HG03060 (cell line): ENCODE data around the gene FASN.
A peak's percentile ranks its signal among the peaks of the same experiment; 100 is the strongest.
"Not testable (repeated sequence)": the region's sequence is repeated elsewhere in the genome, so short reads cannot be mapped to it uniquely, and the experiment has no call there.

Experiments used
- ATAC-seq: cut with Tn5 transposase; IDR thresholded peaks from one replicate; pipeline ENCODE4 v1.9.1; 2021; ENCODE audit warnings: low read depth, moderate number of reproducible peaks; ENCODE audit not compliant: unreplicated experiment

FASN gene

GRCh38 chr17:82047914-82048570 lies 50.0 kb downstream of the FASN start:
- ATAC-seq: no peak

- no peak for ATAC-seq
Measured at GRCh38 chr17:82047379-82047778, 50.7 kb downstream of the FASN start.

- no peak for ATAC-seq
Measured at GRCh38 chr17:82046903-82047302, 51.1 kb downstream of the FASN start.

- ATAC-seq: no peak
Measured at GRCh38 chr17:82045936-82046484, 52.0 kb downstream of the FASN start.

DNA sequence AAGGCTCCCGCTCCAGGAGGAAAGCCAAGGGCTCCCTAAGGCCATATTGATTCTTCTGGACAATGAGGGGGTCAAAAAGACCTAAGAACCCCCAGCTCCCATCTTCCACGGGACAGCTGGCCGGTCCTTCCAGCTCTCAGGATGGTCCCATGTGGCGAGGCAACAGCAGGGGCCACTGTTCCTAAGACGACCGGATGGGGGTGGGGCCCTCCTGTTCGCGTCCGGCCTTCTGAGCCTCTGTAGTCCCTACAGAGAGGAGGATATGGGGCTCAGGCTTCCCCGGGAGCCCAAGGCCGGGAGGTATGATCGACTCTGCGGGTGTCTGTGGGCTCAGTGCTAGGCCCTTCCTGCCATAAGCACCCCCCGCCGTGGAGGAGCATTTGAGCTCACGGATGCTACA lies 54.5 kb downstream of the FASN start:
- no peak for ATAC-seq

DNA sequence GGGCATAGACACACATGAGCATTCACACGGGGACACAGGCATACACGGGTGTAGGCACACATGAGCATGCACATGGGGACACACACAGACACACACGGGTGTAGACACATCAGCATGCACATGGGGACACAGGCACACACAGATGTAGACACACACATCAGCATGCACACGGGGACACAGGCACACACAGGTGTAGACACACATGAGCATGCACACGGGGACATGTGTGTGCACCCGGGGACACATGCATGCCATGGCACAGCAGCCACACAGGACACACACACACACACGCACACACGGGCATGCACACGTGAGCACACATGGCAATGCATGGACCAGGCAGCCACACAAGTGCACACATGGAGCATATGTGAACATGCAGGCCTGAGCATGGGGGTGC lies 55.4 kb downstream of the FASN start:
- ATAC-seq: no peak

- no peak for ATAC-seq
Measured at GRCh38 chr17:82041144-82041814, 56.8 kb downstream of the FASN start.

DNA sequence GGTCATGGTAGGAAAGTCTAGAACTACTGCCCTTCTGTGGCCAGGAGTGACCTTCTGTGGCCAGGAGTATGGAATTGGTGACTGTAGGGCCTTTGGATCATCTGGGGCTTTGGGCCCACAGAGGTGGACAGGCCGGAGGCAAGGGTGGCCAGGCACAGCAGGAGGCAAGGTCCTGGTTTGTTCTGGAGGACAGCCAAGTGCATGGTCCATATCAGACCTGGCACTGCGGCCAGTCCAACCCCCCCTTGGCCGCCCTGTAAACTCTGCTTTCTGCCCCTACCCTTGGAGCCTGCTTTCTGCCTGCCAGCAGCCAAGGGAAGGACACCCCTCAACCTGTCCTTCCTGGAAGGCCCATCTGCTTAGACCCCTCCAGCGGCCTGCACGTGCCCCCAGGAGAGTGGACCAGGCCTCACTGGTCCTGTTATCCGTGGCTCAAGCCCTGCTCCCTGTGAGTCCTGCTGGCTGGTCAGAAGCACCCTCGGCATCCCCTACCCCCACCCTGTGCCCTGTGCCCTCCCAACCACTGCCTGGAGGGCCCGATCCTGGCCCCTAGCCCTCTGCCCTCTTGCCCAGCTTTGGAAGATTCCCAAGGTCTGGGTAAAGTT lies 58.2 kb downstream of the FASN start:
- ATAC-seq: no peak

DNA sequence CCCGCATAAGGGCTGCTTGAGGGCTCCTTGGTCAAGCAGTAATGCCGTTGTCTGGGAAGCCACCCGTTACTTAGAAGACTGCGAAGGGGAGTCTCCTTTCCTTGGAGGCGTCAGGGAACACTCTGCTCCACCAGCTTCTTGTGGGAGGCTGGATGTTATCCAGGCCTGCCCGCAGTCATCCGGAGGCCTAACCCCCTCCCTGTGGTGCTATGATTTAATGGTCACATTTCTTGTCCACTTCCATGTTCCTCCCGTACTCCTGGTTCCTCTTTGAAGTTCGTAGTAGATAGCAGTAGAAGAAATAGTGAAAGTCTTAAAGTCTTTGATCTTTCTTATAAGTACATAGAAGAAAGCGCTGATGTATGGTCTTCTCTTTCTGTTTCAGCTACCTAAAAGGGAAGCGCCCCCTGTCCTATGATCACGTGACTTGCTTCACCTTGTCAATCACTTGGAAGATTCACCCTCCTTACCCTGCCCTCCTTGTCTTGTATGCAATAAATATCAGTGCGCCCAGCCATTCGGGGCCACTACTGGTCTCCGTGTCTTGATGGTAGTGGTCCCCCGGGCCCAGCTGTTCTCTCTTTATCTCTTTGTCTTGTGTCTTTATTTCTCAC lies 59.1 kb downstream of the FASN start:
- not testable (repeated sequence) for ATAC-seq

DNA sequence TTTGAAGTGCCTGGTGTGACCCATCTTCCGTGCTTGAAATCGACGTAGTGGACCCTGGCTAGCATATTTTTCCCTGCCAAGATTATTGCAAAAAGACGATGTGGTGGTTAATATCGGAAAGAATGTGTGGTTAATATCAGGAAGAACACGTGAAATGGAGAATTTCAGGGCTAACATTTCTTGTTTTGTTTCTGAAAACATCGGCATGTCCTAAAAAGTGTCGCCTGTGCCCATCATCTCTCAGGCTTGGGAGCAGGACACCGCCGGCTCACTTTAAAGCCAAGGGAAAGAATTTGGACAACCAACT lies 60.2 kb downstream of the FASN start:
- no peak for ATAC-seq

GRCh38 chr17:82037092-82037888 lies 60.7 kb downstream of the FASN start, which contains the start of gene DCXR:
Gene DCXR (minus strand): TSS chr17:82037697. CDS start chr17:82037682, 15 bp downstream.
- peak; percentile 62 for ATAC-seq

GRCh38 chr17:82036634-82037091 lies 61.4 kb downstream of the FASN start:
- no peak for ATAC-seq

DNA sequence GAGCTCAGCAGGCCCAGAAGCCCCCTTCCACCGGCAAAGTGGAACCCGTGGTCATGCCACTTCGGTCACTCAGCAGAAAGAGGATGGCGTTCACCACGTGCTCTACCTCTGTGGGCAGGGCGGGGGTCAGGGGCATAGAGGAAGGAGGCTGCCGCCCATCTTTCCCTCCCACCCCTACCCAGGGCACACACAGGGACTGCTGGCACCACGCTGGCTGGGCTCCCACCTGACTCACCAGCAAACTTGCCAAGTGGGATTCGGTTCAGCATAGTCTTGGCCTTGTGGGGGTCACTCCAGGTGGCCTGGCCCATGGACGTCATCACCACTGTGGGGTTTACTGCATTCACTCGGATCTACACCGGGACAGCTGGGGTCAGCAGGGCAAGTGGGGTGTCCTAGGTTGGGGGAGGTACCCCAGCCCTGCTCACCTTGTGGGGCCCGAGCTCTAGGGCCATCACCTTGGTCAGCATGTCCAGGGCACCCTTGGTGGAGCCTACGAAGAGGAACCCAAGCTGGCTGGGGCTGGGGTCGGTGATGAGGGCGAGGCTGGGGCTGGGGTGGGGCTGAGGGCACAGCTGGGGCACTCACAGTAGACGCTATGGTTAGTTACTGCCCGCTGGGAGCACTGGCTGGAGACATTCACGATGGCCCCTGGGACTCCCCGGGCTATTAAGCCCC lies 61.9 kb downstream of the FASN start:
- ATAC-seq: no peak

DNA sequence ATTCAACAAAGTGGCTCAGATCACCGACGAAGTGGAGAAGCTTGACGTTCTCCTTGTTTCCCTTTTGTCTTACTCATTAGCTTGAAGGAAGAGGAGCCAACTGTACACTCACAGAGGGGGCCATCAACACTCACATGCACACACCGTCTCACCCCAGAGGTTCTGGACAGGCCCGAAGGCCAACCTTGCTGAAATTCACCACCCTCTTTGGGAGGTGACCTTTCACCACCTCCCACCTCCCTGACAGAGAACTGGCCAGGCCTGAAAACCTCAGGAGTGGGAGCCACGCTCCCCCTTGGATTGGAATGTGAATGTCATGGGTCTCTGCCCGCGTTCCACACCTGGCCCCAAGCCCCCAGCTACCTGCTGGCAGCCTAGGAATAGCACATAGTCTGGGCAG lies 62.5 kb downstream of the FASN start:
- ATAC-seq: no peak

- ATAC-seq: no peak
Measured at GRCh38 chr17:82034371-82035011, 63.5 kb downstream of the FASN start.

DNA sequence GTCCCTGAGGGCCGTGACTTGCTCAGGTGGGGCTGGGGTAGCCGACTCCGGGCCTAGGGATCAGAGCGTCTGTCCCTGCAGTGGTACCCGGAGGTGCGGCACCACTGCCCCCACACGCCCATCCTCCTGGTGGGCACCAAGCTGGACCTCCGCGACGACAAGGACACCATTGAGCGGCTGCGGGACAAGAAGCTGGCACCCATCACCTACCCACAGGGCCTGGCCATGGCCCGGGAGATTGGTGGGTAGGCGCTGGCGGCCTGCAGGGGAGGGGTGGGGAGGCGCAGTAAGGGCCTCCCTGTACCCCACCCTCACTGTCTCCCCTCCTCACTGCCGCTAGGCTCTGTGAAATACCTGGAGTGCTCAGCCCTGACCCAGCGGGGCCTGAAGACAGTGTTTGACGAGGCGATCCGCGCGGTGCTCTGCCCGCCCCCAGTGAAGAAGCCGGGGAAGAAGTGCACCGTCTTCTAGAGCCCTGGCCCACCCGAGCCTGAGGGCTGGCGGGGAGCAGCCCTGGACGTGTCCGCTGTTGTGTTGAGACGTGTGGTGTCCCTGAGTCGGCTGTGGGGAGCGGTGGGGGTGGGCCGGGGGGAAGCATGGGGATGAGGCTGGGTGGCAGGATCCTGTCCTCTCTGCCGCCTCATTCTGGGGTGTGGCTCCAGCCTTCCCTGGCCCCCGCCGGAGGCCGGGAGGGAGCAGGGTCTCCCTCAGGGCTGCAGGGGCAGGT lies 64.5 kb downstream of the FASN start:
- ATAC-seq: no peak

DNA sequence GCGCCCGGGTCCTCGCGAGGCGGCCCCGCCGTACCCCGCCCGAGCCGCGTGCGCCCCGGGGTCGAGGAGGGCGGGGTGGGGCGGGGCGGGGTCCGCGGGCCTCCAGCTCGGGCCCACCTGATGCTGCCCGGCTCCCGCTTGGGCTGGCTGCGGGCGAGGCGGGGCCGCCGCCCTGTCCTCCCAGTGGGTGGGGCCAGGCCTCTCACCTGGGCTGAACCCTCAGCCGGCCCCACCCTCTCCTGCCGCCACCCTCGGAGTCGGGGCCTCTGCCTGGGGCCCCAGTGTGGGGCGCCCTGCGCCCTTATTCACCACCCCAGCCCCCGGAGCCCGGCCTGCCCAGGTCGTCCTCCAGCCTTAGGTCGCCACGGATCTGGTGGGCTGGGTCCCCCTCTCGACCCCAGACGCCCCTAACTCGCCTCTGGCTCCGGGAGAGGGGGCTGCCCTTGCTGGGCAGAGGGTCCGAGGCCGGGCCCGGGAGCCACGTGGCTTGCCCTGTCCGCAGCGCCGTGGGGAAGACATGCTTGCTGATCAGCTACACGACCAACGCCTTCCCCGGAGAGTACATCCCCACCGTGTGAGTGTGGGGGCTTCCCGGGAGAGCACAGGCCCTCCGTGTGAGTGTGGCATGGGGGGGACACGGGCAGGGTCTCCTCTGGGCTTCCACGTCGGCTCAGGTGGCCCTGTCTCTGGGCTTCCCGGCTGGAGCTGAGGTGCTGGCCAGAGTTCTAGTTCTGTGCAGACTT lies 66.0 kb downstream of the FASN start:
- no peak for ATAC-seq

- no peak for ATAC-seq
Measured at GRCh38 chr17:82031303-82031884, 66.6 kb downstream of the FASN start, which contains the start of gene RAC3. Gene RAC3 (plus strand): TSS chr17:82031678. CDS start chr17:82031762, 84 bp downstream.
